H1 (cell line): Measurements from ENCODE around the gene AMOTL2. TPM values are rescaled to one million over a fixed set of nuclear protein-coding genes. Genes with fewer than 3 reads are reported as not detected.

Experiments
- ASH2L ChIP-seq: fragments of 200-600, 300-600 bp; sonication (generic); IDR thresholded peaks from one replicate; pipeline ENCODE4 v1.7.1; 2017; ENCODE audit warnings: low read length
- ATF2 ChIP-seq: IDR thresholded peaks from 2 replicates; pipeline ENCODE4 v1.6.1; 2012; ENCODE audit warnings: low read length, inconsistent platforms
- CEBPB ChIP-seq: IDR thresholded peaks from 2 replicates; pipeline ENCODE4 v1.6.1; 2012; ENCODE audit warnings: low read depth, low read length
- CTBP2 ChIP-seq: IDR thresholded peaks from 2 replicates; pipeline ENCODE4 v1.7.0; 2011; ENCODE audit warnings: borderline replicate concordance, mild to moderate bottlenecking, moderate library complexity, mixed read lengths, low read length; ENCODE audit not compliant: insufficient read depth, insufficient read length
- EP300 ChIP-seq, 2 experiments: IDR thresholded peaks; 1 replicate in 1 of 2; 2 replicates in 1 of 2; pipeline ENCODE4 v1.6.1; 2011 to 2012; ENCODE audit warnings: low read depth in 2 of 2, low read length in 2 of 2, mild to moderate bottlenecking in 2 of 2, borderline replicate concordance in 1 of 2, inconsistent platforms in 1 of 2, moderate library complexity in 1 of 2
- EZH2 ChIP-seq: fragments of 200-600 bp; sonication (generic); IDR thresholded peaks from 2 replicates; pipeline ENCODE4 v1.7.1; 2012; ENCODE audit warnings: low read depth, mild to moderate bottlenecking, moderate library complexity, low read length, inconsistent platforms; ENCODE audit not compliant: severe bottlenecking
- FOSL1 ChIP-seq: IDR thresholded peaks from 2 replicates; pipeline ENCODE4 v1.6.1; 2011; ENCODE audit warnings: mild to moderate bottlenecking, low read depth, low read length, moderate library complexity; ENCODE audit not compliant: insufficient read depth
- GTF2F1 ChIP-seq: IDR thresholded peaks from 2 replicates; pipeline ENCODE4 v1.6.1; 2012; ENCODE audit warnings: low read depth, low read length, improper control_type of control experiment, borderline replicate concordance
- HDAC6 ChIP-seq: IDR thresholded peaks from one replicate; pipeline ENCODE4 v1.7.1; 2012; ENCODE audit warnings: low read depth, mild to moderate bottlenecking, inconsistent platforms, low read length, moderate library complexity
- KDM5A ChIP-seq: fragments of 200-600 bp; IDR thresholded peaks from 2 replicates; pipeline ENCODE4 v1.7.1; 2012; ENCODE audit warnings: mild to moderate bottlenecking, low read length, inconsistent platforms, mixed read lengths
- MAFK ChIP-seq: IDR thresholded peaks from 2 replicates; pipeline ENCODE4 v1.6.1; 2012; ENCODE audit warnings: low read depth, mild to moderate bottlenecking, improper control_type of control experiment, low read length
- NANOG ChIP-seq: IDR thresholded peaks from 2 replicates; pipeline ENCODE4 v1.6.1; 2011; ENCODE audit warnings: low read length, low read depth, mild to moderate bottlenecking, inconsistent platforms; ENCODE audit not compliant: insufficient read depth, poor library complexity, severe bottlenecking
- POLR2AphosphoS5 ChIP-seq: IDR thresholded peaks from 2 replicates; pipeline ENCODE4 v1.6.1; 2011; ENCODE audit warnings: low read depth, low read length
- RNF2 ChIP-seq: fragments of 200-900, 300-1000 bp; sonication (generic); IDR thresholded peaks from 2 replicates; pipeline ENCODE4 v1.7.1; 2016; ENCODE audit warnings: borderline replicate concordance, low read depth, mild to moderate bottlenecking, antibody characterized with exemption, low read length; ENCODE audit not compliant: poor library complexity, severe bottlenecking; ENCODE audit errors: missing control alignments
- SIN3A ChIP-seq, 2 experiments: IDR thresholded peaks in 1 of 2; conservative IDR thresholded peaks in 1 of 2; 2 replicates each; pipeline ENCODE4 v1.6.1; 2011 to 2012; ENCODE audit warnings: low read length in 2 of 2, improper control_type of control experiment in 1 of 2, low read depth in 1 of 2, mild to moderate bottlenecking in 1 of 2
- SP2 ChIP-seq: IDR thresholded peaks from 2 replicates; pipeline ENCODE4 v1.6.1; 2012; ENCODE audit warnings: mild to moderate bottlenecking, low read length, inconsistent platforms
- SP4 ChIP-seq: IDR thresholded peaks from 2 replicates; pipeline ENCODE4 v1.6.1; 2012; ENCODE audit warnings: low read length, inconsistent platforms
- TAF1 ChIP-seq: IDR thresholded peaks from 2 replicates; pipeline ENCODE4 v1.6.1; 2011; ENCODE audit warnings: mild to moderate bottlenecking, low read depth, low read length
- TBP ChIP-seq: IDR thresholded peaks from 2 replicates; pipeline ENCODE4 v1.6.1; 2011; ENCODE audit warnings: low read depth, low read length, improper control_type of control experiment
- YY1 ChIP-seq: IDR thresholded peaks from 2 replicates; pipeline ENCODE4 v1.6.1; 2011; ENCODE audit warnings: low read depth, mild to moderate bottlenecking, low read length
- ZNF274 ChIP-seq: IDR thresholded peaks from 2 replicates; pipeline ENCODE4 v1.7.0; 2012; ENCODE audit warnings: low read length, borderline replicate concordance; ENCODE audit errors: extremely low read depth
- polyA plus RNA-seq, 7 experiments: library from polyadenylated mRNA; depleted of rRNA in 3 of 7; stranded (reverse) in 5 of 7; unstranded in 2 of 7; fragments of >200 nt in 5 of 7; fragments of 200-250 nt in 2 of 7; gene quantifications; 1 replicate in 5 of 7; 2 replicates in 1 of 7; 4 replicates in 1 of 7; pipeline versions ENCODE4 v1.2.1 to v1.2.3, GENCODE V29; 2011 to 2013; ENCODE audit warnings: missing spikeins in 2 of 7, mixed read lengths in 2 of 7
- total RNA-seq: library from RNA; stranded (reverse); fragmentation: NEBNext Ultra II Directional; extraction: Animal tissue kit (Norgen Biotek cat#: 25700); gene quantifications from 2 replicates; pipeline ENCODE4 v1.2.1, GENCODE V29; 2021

Gene AMOTL2
- total and polyA plus RNA-seq, 2 of the 8 experiments (the other 6 are each of a cell fraction or from before 2014, with no cell fraction given), result 19.0 to 63.7 TPM

GRCh38 chr3:134364061-134364935 is 9.9 kb downstream of the AMOTL2 start (continued):
- TF ChIP-seq POLR2AphosphoS5, result peak; percentile 32
- TF ChIP-seq CTBP2, result peak; percentile 82
- TF ChIP-seq EZH2, result no peak
- TF ChIP-seq SIN3A (conservative IDR thresholded peaks at IDR 0.05 in 1 of 2, IDR thresholded peaks at IDR 0.05 in 1 of 2; ENCODE audit: low read depth in 1 of 2, low read length in 2 of 2), result 0 out of 4 replicates have a peak, but pooled peaks of 1 of the 2 experiments have one; percentile 63
- peak; percentile 56; the same call in 1 of the 2 replicates for TF ChIP-seq TAF1
- no peak for TF ChIP-seq MAFK
- no peak for TF ChIP-seq CEBPB
- TF ChIP-seq EP300 (IDR thresholded peaks at IDR 0.05; ENCODE audit: borderline replicate concordance in 1 of 2, low read depth in 2 of 2, low read length in 2 of 2), result peak; percentile 83 to 88; a peak in 2 of 3 replicates
- TF ChIP-seq SP4, result 0 out of 2 replicates have a peak, but pooled peaks have one; percentile 40
- TF ChIP-seq GTF2F1, result no peak
- TF ChIP-seq KDM5A, result no peak
- peak; percentile 75; the same call in 1 of the 2 replicates for TF ChIP-seq ATF2
- peak; percentile 77; the same call in 1 of the 2 replicates for TF ChIP-seq YY1
- no peak for TF ChIP-seq SP2
- peak; percentile 85 for TF ChIP-seq NANOG
- TF ChIP-seq TBP, result peak; percentile 58; the same call in 1 of the 2 replicates
- TF ChIP-seq ASH2L, result peak; percentile 62
- no peak for TF ChIP-seq FOSL1
- no peak for TF ChIP-seq RNF2
- TF ChIP-seq ZNF274, result no peak
- TF ChIP-seq HDAC6, result no peak
